DOHH2 (cell line): ENCODE measurements around the gene UPF3A.
"Not testable (repeated sequence)": the region's sequence is repeated elsewhere in the genome, so short reads cannot be mapped to it uniquely, and the experiment has no call there.

Experiments
- H3F3A ChIP-seq: fragments of 200-600 bp; sonication (generic), shearing (Covaris generic); 2 replicates; pipeline ENCODE4 v1.6.0; 2016; ENCODE audit warnings: antibody characterized with exemption, mild to moderate bottlenecking; ENCODE audit not compliant: control insufficient read depth, insufficient read depth
- H3K27ac ChIP-seq: fragments of 200-600 bp; sonication (generic); 2 replicates; pipeline ENCODE4 v1.5.1; 2014; ENCODE audit warnings: low read depth, mild to moderate bottlenecking, low read length, moderate library complexity
- H3K27me3 ChIP-seq: fragments of 200-600 bp; sonication (generic); 2 replicates; pipeline ENCODE4 v1.6.1; 2014; ENCODE audit warnings: mild to moderate bottlenecking, low read length, mixed read lengths; ENCODE audit not compliant: control insufficient read depth
- H3K36me3 ChIP-seq: fragments of 200-600 bp; sonication (generic); 2 replicates; pipeline ENCODE4 v1.6.1; 2014; ENCODE audit warnings: mild to moderate bottlenecking, low read length, moderate library complexity, mixed read lengths; ENCODE audit not compliant: control insufficient read depth
- H3K4me1 ChIP-seq: fragments of 200-600 bp; sonication (generic); 2 replicates; pipeline ENCODE4 v1.6.1; 2014; ENCODE audit warnings: mild to moderate bottlenecking, low read length, mixed read lengths; ENCODE audit not compliant: control insufficient read depth
- H3K4me2 ChIP-seq: fragments of 200-600 bp; sonication (generic); 2 replicates; pipeline ENCODE4 v1.6.0; 2014; ENCODE audit warnings: mild to moderate bottlenecking, low read length, moderate library complexity
- H3K4me3 ChIP-seq: fragments of 200-600 bp; sonication (generic); 2 replicates; pipeline ENCODE4 v1.5.1; 2014; ENCODE audit warnings: mild to moderate bottlenecking, low read length, mixed read lengths
- H3K79me2 ChIP-seq: fragments of 200-600 bp; sonication (generic); 2 replicates; pipeline ENCODE4 v1.6.1; 2014; ENCODE audit warnings: mild to moderate bottlenecking, low read length, mixed read lengths; ENCODE audit not compliant: control insufficient read depth
- H3K9me2 ChIP-seq: fragments of 200-600 bp; sonication (generic); replicated peaks from 2 replicates; pipeline ENCODE4 v1.6.1; 2014; ENCODE audit warnings: mild to moderate bottlenecking, low read length, mixed read lengths; ENCODE audit not compliant: control insufficient read depth
- H3K9me3 ChIP-seq: fragments of 200-600 bp; sonication (generic); 2 replicates; pipeline ENCODE4 v1.6.1; 2014; ENCODE audit warnings: antibody characterized with exemption, low read length, mixed read lengths; ENCODE audit not compliant: control insufficient read depth, insufficient read depth
- H4K20me1 ChIP-seq: fragments of 200-600 bp; sonication (generic); 2 replicates; pipeline ENCODE4 v1.6.0; 2014; ENCODE audit warnings: low read depth, mild to moderate bottlenecking, antibody characterized with exemption, low read length, moderate library complexity; ENCODE audit not compliant: control insufficient read depth, insufficient read depth
- CTCF ChIP-seq: fragments of 200-600 bp; sonication (generic); IDR thresholded peaks from one replicate; pipeline ENCODE4 v1.5.1; 2014; ENCODE audit warnings: antibody characterized with exemption, mild to moderate bottlenecking, low read depth, low read length; ENCODE audit not compliant: poor library complexity, severe bottlenecking
- EZH2phosphoT487 ChIP-seq: fragments of 200-600 bp; sonication (generic); IDR thresholded peaks from 2 replicates; pipeline ENCODE4 v1.6.1; 2017; ENCODE audit warnings: borderline replicate concordance, mild to moderate bottlenecking, antibody characterized with exemption, low read length, moderate library complexity, mixed read lengths

Gene UPF3A

GRCh38 chr13:114341003-114341777 lies 59.8 kb downstream of the UPF3A start:
- Histone ChIP-seq H3K9me3 (no peaks in the 10 kb centered on the region), H3K27me3 (no peaks in the 10 kb centered on the region), H4K20me1 (no peaks in the 10 kb centered on the region), H3F3A (peaks cover 16% of the 10 kb centered on the region), H3K4me3 (no peak overlapping the region), H3K4me2 (peak overlapping the region; percentile 6; the same call in 1 of the 2 replicates), H3K4me1 (peaks cover 45% of the 10 kb centered on the region), H3K27ac (peak overlapping the region; percentile 73), H3K9me2 (no peaks in the 10 kb centered on the region), H3K79me2 (no peaks in the 10 kb centered on the region), H3K36me3 (no peaks in the 10 kb centered on the region)
- TF ChIP-seq EZH2phosphoT487 (no peak), CTCF (no peak)

DNA sequence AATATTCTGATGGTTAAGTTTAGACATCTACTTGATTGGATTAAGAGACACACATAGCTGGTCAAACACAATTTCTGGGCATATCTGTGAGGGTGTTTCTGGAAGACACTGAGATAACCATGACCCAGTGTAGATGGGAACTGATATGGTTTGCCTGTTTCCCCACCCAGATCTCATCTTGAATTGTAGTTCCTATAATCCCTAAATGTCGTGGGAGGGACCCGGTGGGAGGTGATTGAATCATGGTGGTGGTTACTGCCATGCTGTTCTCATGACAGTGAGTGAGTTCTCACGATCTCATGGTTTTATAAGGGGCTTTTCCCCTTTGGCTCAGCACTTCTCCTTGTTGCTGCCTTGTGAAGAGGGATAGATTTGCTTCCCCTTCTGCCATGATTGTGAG lies 65.9 kb downstream of the UPF3A start:
- H3K36me3 ChIP-seq, H3K4me2 ChIP-seq, H3K27ac ChIP-seq, H3K4me1 ChIP-seq, H3K4me3 ChIP-seq, H3K79me2 ChIP-seq, H3K9me3 ChIP-seq, H3K27me3 ChIP-seq, H3K9me2 ChIP-seq, H4K20me1 ChIP-seq, H3F3A ChIP-seq: not testable (repeated sequence)

DNA sequence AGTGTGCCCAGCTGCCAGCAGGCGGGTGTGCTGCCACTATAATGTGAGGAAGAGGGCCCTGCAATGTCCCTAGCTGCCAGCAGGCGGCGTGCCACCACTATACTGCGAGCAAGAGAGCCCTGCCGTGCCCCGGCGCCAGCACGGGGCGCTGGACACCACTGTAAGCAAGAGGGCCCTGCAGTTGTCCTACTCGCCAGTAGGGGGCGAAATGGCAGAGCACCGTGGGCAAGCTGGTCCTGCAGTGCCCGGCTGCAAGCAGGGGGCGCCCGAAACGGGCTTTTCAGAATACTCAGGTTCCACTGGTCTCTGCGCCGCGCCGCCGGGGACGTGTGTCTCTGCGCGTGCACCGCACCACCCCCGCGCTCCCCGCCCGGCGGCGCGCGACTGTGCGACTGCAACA lies 71.4 kb downstream of the UPF3A start:
- H3K36me3 ChIP-seq, H3K27me3 ChIP-seq, H3K4me3 ChIP-seq, H3K9me3 ChIP-seq, H3K4me1 ChIP-seq, H4K20me1 ChIP-seq, H3K4me2 ChIP-seq, H3F3A ChIP-seq, H3K79me2 ChIP-seq, H3K27ac ChIP-seq, H3K9me2 ChIP-seq: not testable (repeated sequence)
- peak; percentile 51 for TF ChIP-seq CTCF

DNA sequence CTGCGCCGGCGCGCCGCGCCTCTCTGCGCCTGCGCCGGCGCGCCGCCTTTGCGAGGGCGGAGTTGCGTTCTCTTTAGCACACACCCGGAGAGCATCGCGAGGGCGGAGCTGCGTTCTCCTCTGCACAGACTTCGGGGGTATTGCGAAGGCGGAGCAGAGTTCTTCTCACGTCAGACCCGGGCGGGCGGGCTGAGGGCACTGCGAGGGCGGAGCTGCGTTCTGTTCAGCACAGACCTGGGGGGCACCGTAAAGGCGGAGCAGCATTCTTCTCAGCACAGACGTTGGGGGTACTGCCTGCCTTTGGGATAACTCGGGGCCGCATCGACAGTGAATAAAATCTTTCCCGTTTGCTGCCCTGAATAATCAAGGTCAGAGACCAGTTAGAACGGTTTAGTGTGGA lies 72.0 kb downstream of the UPF3A start:
- H3K27me3 ChIP-seq, H3K4me2 ChIP-seq, H3K4me3 ChIP-seq, H3K36me3 ChIP-seq, H3K4me1 ChIP-seq, H3K79me2 ChIP-seq, H3K27ac ChIP-seq, H3F3A ChIP-seq, H4K20me1 ChIP-seq, H3K9me2 ChIP-seq, H3K9me3 ChIP-seq: not testable (repeated sequence)
